Lower leg skin (tissue), 4 donors: Measurements from ENCODE around the gene RPE65. TPM values are rescaled to one million over a fixed set of nuclear protein-coding genes. Genes with fewer than 3 reads are reported as not detected.

Experiments used
- DNase-seq, 2 donors: peaks; one replicate each; pipeline ENCODE4 v3.0.0-alpha.2; 2019; ENCODE audit warnings: low spot score in 2 of 2
- H3K4me3 ChIP-seq: fragments of 200-600 bp; sonication (generic); 2 replicates; pipeline ENCODE4 v1.5.1; 2017; ENCODE audit warnings: mild to moderate bottlenecking, low read depth; ENCODE audit not compliant: poor library complexity, severe bottlenecking
- POLR2A ChIP-seq, 2 donors: fragments of 450-650 bp; IDR thresholded peaks; one replicate each; pipeline ENCODE4 v1.6.1; 2016 to 2017; ENCODE audit warnings: antibody characterized with exemption in 2 of 2, mild to moderate bottlenecking in 1 of 2, moderate library complexity in 1 of 2
- WGBS, 2 donors: methylation state at CpG; one replicate each; pipeline ENCODE4 v1.1.5; 2018; 5-methylcytosine and 5-hydroxymethylcytosine counted together
- intact Hi-C: fragments of 100-400 bp; cut with DNase I; formaldehyde crosslinking; loops from one replicate; pipeline ENCODE4 v1.15.0; 2023; ENCODE audit warnings: low total_unique reads
- total RNA-seq, 4 donors: library from RNA; depleted of rRNA; stranded (reverse); fragments of >200 nt; gene quantifications; one replicate each; pipeline ENCODE4 v1.1.0, GENCODE V29; 2016
- TF ChIP-seq, protein P1 (sequence below), 3 donors: fragments of 450-650 bp; IDR thresholded peaks; one replicate each; pipeline ENCODE4 v1.5.1; 2016; ENCODE audit warnings: antibody characterized with exemption in 3 of 3, mild to moderate bottlenecking in 3 of 3, moderate library complexity in 2 of 3

Gene RPE65
- total RNA-seq, 4 donors from 2014 or later = 0.13 TPM; not detected in 3

DNA sequence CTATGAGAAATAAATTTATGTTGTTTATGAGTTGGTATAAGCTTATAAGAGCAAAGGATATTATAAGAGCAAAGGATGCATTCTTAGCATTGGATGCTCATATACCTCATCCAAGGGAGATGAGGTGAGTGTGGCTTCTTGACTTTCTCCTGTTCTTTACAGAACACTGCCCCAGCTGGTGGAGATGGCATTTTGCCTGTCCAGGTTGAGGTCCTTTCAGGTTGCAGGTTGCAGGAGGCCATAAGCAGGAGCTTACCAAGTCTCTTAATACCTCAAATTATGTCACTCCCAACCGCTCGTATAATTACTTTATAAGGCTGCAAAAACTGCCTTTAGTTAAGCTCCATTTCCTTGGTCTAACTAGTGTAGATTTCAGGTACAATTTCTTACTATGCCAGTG is 66.7 kb downstream of the RPE65 start:
- intact Hi-C loops = no loop called here
- no peak for DNase-seq
- TF ChIP-seq POLR2A (IDR thresholded peaks at IDR 0.05) = no peak
- TF ChIP-seq, protein P1, sequence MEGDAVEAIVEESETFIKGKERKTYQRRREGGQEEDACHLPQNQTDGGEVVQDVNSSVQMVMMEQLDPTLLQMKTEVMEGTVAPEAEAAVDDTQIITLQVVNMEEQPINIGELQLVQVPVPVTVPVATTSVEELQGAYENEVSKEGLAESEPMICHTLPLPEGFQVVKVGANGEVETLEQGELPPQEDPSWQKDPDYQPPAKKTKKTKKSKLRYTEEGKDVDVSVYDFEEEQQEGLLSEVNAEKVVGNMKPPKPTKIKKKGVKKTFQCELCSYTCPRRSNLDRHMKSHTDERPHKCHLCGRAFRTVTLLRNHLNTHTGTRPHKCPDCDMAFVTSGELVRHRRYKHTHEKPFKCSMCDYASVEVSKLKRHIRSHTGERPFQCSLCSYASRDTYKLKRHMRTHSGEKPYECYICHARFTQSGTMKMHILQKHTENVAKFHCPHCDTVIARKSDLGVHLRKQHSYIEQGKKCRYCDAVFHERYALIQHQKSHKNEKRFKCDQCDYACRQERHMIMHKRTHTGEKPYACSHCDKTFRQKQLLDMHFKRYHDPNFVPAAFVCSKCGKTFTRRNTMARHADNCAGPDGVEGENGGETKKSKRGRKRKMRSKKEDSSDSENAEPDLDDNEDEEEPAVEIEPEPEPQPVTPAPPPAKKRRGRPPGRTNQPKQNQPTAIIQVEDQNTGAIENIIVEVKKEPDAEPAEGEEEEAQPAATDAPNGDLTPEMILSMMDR (IDR thresholded peaks at IDR 0.05) = no peak
- H3K4me3 ChIP-seq = no peak overlapping the region
- WGBS, 2 donors = 92 to 94% methylated on average over 2 of the region's 2 CpGs

DNA sequence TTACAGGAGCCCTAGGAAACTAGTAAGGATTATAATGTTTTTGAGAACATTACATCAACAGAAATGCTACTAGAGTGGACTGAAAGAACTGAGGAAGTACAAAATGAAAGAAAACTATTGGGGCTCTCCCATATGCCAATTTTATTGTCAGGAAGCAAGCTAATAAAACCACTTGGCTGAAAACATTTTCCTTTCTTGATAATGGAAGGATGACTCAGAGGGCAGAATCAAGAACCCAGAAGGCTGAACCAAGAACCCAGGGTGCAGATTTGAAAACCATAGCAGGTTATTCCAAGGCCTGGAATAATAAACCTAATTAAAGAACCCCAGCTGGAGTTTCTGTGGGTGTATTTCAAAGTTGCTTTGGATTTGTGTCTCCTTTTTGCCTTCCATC is 70.7 kb downstream of the RPE65 start:
- TF ChIP-seq POLR2A (IDR thresholded peaks at IDR 0.05) = no peak
- TF ChIP-seq, protein P1 (IDR thresholded peaks at IDR 0.05) = no peak
- intact Hi-C loops = no loop called here
- no peak overlapping the region for H3K4me3 ChIP-seq
- DNase-seq = no peak

Other genes with a start within 250 kb of the RPE65 start
- gene WLS, start 217.4 kb downstream of the RPE65 start, total RNA-seq = 10 to 100 TPM; 37.8 to 56.3 (median 48.7) TPM
- gene DEPDC1, start 47.1 kb upstream of the RPE65 start, total RNA-seq = 1 to 10 TPM; 1.3 to 6.5 (median 2.0) TPM